T-helper 1 cell (primary cell): ENCODE data around the gene ABCA10.
"Not testable (repeated sequence)": the region's sequence is repeated elsewhere in the genome, so short reads cannot be mapped to it uniquely, and the experiment has no call there.

Source experiments
- DNase-seq, 5 donors: peaks; one replicate each; pipeline ENCODE4 v3.0.0-alpha.2; 2012 to 2020

Gene ABCA10

GRCh38 chr17:69223809-69224208 lies 4.8 kb downstream of the ABCA10 start:
- no peak for DNase-seq

- no peak for DNase-seq
These were observed 5.8 kb downstream of the ABCA10 start for GRCh38 chr17:69222707-69223258.

- DNase-seq = no peak
These were observed 8.5 kb downstream of the ABCA10 start for GRCh38 chr17:69220098-69220497.

DNA sequence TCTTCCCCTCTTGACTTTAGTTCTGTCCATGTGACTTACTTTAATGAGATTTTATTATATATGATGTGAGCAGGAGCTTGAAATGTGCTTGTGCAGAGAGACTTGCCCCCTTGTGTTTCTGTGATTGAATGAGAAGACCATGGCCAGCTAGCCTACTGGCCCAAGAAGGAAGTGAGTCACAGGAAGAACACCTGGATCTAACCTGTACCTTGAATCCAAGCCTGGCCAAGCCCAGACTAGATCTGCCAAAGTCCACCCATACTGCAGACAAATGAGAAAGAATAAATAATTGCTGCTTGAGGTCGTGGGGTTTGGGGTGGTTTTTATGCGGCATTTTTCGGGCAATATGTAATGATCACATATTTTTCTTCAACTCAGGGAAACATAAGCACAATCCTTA lies 9.6 kb downstream of the ABCA10 start:
- DNase-seq = no peak

DNA sequence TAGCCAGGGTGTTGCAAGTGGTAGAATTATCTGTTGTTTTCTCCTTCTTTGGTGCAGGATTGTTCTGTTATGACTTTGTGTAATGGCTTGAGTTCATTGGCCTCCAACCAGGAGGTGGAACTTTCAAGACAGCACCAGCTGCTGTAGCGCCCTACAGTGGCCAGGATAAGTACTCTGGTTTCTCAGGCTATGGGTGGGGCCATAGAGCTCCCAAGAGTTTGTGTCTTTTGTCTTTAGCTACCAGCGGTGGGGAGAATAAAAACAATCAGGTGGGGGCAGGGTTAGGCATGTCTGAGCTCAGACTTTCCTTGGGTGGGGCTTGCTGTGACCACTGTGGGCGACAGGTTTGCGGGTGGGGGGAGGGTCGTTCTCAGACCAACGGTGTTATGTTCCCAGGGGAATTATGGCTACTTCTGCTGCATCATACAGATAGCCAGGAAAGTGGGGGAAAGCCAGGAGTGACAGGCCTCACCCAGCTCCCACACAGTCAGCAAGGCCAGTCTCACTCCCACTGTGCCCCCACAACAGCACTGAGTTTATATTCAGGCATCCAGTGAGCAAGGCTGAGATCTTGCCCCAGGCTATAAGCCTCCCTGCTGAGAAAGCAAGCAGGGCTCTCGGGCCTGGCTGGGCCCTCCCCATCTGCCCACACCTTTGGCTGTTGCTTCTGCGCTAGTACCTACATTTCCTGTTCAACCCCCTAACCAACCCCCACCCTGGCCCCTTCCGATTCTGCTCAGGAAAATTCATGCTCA lies 15.4 kb downstream of the ABCA10 start:
- no peak for DNase-seq

DNA sequence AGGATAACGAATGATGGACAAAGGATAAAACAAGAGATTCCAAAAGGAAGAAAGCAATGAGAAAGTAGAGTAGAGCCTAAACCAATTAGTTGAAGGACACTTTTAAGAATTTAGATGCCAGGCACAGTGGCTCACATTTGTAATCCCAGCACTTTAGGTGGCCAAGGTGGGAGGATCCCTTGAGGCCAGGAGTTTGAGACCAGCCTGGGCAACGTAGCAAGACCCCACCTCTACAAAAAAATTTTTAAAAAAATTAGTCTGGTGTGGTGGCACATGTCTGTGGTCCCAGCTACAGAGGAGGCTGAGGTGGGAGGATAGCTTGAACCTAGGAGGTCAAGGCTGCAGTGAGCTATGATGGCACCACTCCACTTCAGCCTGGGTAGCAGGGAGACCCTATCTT lies 20.0 kb downstream of the ABCA10 start:
- DNase-seq = no peak

- no peak for DNase-seq
These were observed 21.5 kb downstream of the ABCA10 start for GRCh38 chr17:69207151-69207550.

- DNase-seq = no peak
These were observed 30.4 kb downstream of the ABCA10 start for GRCh38 chr17:69198238-69198637.

DNA sequence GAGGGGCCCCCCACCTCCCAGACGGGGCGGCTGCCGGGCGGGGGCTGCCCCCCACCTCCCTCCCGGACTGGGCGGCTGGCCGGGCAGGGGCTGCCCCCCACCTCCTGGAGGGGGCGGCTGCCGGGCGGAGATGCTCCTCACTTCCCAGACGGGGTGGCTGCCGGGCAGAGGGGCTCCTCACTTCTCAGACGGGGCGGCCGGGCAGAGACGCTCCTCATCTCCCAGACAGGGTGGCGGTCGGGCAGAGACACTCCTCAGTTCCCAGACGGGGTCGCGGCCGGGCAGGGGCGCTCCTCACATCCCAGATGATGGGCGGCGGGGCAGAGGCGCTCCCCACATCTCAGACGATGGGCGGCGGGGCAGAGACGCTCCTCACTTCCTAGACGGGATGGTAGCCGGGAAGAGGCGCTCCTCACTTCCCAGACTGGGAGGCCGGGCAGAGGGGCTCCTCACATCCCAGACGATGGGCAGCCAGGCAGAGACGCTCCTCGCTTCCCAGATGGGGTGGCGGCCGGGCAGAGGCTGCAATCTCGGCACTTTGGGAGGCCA lies 32.4 kb downstream of the ABCA10 start:
- not testable (repeated sequence) for DNase-seq

GRCh38 chr17:69192754-69193153 lies 35.9 kb downstream of the ABCA10 start:
- DNase-seq = no peak

GRCh38 chr17:69188796-69189195 lies 39.8 kb downstream of the ABCA10 start:
- no peak for DNase-seq

GRCh38 chr17:69188064-69188463 lies 40.6 kb downstream of the ABCA10 start:
- DNase-seq = no peak

GRCh38 chr17:69187294-69187693 lies 41.3 kb downstream of the ABCA10 start:
- no peak for DNase-seq

DNA sequence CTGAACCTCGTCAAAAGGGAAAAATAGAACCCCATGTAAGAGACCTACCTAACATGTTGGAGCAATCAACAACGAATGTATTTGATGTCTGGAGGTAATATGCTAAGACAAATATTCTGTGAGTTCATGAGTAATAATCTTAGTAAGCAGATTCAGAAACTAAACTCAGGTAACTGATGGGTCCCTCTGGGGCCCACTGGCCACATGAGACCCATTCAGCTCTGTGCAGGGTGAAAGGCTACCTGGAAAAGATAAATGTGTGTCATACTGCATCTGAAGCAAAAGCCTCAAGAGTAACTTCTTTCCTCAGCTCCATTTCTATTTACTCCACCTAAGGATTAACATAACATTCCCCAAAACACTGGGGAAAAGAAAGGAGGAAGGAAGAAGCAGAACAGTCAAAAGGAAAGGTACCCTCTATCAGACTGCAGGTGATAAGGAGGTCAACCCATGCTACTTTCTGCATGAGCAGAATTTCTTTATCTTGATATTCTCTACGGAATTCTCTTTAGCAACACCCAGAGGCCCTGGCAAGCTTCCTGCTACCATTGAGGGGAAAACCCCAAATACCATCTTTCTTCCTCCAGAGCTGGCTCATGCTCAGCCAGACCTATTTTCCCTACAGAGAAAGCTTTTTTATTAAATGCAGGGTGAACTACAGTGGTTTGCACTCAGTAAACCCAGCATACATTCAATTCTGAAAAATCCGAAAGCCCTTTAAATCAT lies 49.2 kb downstream of the ABCA10 start:
- no peak for DNase-seq

- no peak for DNase-seq
These were observed 52.2 kb downstream of the ABCA10 start for GRCh38 chr17:69176457-69176795.

DNA sequence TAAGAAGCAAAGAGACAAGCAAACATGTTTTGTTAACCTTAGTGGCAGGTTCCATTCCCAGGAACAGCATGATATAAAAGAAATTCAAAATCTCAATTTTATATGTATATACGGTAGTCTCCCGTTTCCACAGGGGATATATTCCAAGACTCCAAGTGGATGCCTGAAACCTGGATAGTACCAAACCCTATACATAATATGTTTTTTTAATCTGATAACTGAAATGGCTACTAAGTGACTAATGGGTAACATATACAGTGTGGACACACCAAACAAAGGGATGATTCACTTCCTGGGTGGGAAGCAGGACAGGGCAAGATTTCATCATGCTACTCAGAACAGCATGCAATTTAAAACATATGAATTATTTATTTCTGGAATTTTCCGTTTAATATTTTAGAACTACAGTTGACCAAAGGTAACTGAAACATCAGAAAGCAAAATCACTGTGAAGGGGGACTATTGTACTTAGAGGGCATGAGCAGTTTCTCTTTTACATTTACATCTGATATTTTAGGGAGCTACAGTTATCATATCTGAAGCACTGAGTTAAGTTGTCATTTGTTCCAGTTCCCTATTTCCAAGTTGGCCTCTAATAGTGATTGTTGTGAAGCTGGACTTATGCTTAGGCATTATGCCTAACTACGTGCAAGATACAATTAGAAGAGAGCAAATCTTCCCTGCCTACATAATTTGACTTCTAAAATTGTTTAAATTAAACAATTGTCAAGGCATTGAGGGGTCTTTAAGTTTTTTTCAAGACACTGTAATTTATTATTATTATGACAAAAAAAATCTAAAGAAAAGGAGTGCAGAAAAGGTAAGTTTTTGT lies 52.8 kb downstream of the ABCA10 start:
- DNase-seq = no peak

GRCh38 chr17:69175262-69175624 lies 53.4 kb downstream of the ABCA10 start:
- no peak for DNase-seq

DNA sequence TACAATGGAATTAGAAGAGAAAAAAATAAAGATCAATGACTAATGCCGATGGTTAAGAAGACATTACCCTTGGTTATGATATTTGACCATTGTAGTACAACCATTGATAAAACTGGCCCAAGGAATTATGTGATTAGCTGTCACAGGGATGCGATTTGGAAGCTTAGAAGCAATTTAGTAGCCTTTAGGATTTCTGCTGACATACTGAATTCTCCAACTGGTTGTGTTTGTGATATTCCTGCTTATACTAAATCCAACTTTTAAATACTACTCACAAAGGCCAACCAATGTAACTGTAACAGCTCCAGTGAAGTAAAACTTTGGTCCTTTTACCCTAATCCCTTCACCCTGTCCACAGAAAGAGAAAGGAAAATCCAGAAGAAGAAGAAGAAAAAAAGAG lies 55.5 kb downstream of the ABCA10 start:
- DNase-seq = no peak

DNA sequence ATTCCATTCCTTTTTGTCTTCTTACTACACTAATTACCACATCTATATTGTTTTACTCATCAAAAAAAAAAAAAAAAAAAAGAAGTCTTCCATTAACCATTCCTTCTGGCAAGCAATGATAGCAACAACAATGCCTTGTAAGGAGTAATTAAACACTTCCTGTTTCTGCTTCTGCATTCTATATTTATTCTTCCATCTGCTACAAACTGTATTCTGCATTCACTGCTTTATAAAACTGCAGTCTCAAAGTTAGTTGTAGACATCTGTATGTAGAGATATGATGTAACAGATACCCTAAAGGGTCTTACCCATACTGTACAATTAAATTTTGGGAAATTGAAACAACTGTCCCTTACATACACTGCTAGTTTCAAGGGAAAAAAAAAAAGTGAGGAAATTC lies 58.2 kb downstream of the ABCA10 start:
- no peak for DNase-seq

GRCh38 chr17:69168642-69169041 lies 60.0 kb downstream of the ABCA10 start:
- not testable (repeated sequence) for DNase-seq

DNA sequence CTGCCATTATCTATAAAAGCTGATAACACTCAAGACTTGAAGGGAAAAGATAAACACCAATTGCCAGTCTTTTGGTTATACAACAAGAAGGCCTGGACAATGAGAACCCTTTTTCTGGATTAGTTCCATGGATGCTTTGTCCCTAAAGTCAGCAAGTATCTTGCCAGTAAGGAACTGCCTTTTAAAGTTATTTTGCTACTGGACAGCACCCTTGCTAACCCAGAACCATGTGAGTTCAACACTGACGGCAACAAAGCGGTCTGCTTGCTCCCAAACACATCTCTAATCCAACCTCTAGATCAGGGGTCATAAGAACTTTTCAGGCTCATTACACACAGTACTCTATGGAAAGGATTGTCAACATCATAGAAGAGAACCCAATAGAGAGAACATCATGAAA lies 61.7 kb downstream of the ABCA10 start:
- DNase-seq = no peak

GRCh38 chr17:69164206-69164605 lies 64.4 kb downstream of the ABCA10 start:
- DNase-seq = no peak

GRCh38 chr17:69159418-69159817 lies 69.2 kb downstream of the ABCA10 start:
- DNase-seq = no peak
